T-helper 1 cell treated with Interleukin-12 subunit alpha and Interleukin-12 subunit beta and Interleukin-4 antibody, amounts not matched to agents 30 μg/mL and 1 μg/mL, for 36 hours (primary cell): Measurements from ENCODE around the gene TFAP2A.

ENCODE experiments used
- H3K27ac Mint-ChIP-seq: one replicate; pipeline ENCODE4 v1.8.0; 2021; ENCODE audit warnings: mild to moderate bottlenecking, mixed read lengths
- H3K27me3 Mint-ChIP-seq: one replicate; pipeline ENCODE4 v1.8.0; 2021; ENCODE audit warnings: low read depth, mixed read lengths
- H3K36me3 Mint-ChIP-seq: one replicate; pipeline ENCODE4 v1.8.0; 2021; ENCODE audit warnings: low read depth, mixed read lengths
- H3K4me1 Mint-ChIP-seq: one replicate; pipeline ENCODE4 v1.8.0; 2021; ENCODE audit warnings: low read depth, mixed read lengths
- H3K4me3 Mint-ChIP-seq: one replicate; pipeline ENCODE4 v1.8.0; 2021; ENCODE audit warnings: mild to moderate bottlenecking, moderate library complexity, mixed read lengths
- H3K9me3 Mint-ChIP-seq: one replicate; pipeline ENCODE4 v1.8.0; 2021; ENCODE audit warnings: mixed read lengths

Gene TFAP2A

GRCh38 chr6:10414756-10415616, at the start of gene TFAP2A:
Gene TFAP2A, minus strand, starts transcription at chr6:10415074. Its CDS starts 83 bp downstream, at chr6:10414991.
- Mint-ChIP-seq H3K4me1 (peaks cover 30% of the 10 kb centered on the region), H3K27ac (peak within 1 kb of the TSS; percentile 79), H3K27me3 (peaks cover 92% of the 10 kb centered on the region), H3K4me3 (peak within 1 kb of the TSS; percentile 85), H3K9me3 (peaks cover 12% of the 10 kb centered on the region), H3K36me3 (peaks cover 24% of the 10 kb centered on the region)

DNA sequence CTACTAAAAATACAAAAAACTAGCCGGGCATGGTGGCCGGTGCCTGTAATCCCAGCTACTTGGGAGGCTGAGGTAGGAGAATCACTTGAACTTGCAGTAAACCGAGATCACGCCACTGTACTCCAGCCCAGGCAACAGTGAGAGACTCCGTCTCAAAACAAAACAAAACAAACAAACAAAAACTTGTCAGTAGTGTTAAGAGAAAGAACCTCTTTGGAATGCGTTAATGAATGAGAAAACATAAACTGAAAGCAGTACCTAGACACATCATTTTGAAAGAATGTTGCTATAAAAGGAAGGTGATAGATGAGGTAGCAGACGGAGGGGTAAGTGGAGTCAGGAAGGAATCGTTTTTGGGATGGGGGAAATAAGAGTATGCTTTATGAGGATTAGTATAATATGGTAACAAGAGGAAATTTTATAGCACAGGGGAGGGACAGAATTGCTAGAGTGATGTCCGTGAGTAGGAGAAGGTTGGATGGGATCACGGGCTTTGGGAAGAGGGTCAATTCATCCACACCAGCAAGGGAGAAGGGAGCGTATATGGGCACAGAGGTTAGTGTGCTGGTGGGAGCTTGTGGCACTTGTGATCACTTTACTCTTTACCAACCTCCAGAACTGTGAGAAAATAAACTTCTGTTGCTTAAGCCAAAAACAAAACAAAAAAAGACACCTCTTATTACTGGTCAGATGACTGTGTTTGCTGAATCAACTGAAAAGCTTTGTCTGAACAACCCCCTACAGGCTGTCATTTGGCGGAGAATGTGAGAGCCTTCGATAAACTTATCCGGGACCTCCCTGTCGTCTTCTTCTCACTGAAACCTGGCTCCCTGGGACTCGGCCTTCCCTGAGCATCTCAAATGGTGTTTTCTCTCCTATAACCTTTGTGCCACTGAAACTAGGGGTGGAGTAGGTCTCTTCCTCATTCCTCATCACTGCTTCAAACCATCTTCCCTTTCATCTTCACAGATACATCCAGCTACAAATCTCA, 48.9 kb upstream of the TFAP2A start:
- H3K36me3 Mint-ChIP-seq, result no peaks in the 10 kb centered on the region
- no peaks in the 10 kb centered on the region for H3K9me3 Mint-ChIP-seq
- H3K4me1 Mint-ChIP-seq, result no peaks in the 10 kb centered on the region

GRCh38 chr6:10463040-10463439, 48.2 kb upstream of the TFAP2A start:
- no peak overlapping the region for H3K4me3 Mint-ChIP-seq
- no peaks in the 10 kb centered on the region for H3K4me1 Mint-ChIP-seq
- peaks cover 10% of the 10 kb centered on the region for H3K27me3 Mint-ChIP-seq
- H3K27ac Mint-ChIP-seq, result no peak overlapping the region
- H3K9me3 Mint-ChIP-seq, result no peaks in the 10 kb centered on the region
- no peaks in the 10 kb centered on the region for H3K36me3 Mint-ChIP-seq

More for the DNA sequence above, 48.9 kb upstream of the TFAP2A start:
- Mint-ChIP-seq H3K27ac (no peak overlapping the region), H3K27me3 (peaks cover 10% of the 10 kb centered on the region), H3K4me3 (no peak overlapping the region)

- Mint-ChIP-seq H3K27me3 (peaks cover 13% of the 10 kb centered on the region), H3K4me1 (no peaks in the 10 kb centered on the region), H3K4me3 (no peak overlapping the region), H3K36me3 (no peaks in the 10 kb centered on the region), H3K27ac (no peak overlapping the region), H3K9me3 (no peaks in the 10 kb centered on the region)
Observed at GRCh38 chr6:10461850-10462249, 47.0 kb upstream of the TFAP2A start.

GRCh38 chr6:10460096-10460495, 45.2 kb upstream of the TFAP2A start:
- Mint-ChIP-seq H3K4me3 (no peak overlapping the region), H3K4me1 (no peaks in the 10 kb centered on the region), H3K27me3 (peaks cover 13% of the 10 kb centered on the region), H3K9me3 (no peaks in the 10 kb centered on the region), H3K36me3 (no peaks in the 10 kb centered on the region), H3K27ac (no peak overlapping the region)

DNA sequence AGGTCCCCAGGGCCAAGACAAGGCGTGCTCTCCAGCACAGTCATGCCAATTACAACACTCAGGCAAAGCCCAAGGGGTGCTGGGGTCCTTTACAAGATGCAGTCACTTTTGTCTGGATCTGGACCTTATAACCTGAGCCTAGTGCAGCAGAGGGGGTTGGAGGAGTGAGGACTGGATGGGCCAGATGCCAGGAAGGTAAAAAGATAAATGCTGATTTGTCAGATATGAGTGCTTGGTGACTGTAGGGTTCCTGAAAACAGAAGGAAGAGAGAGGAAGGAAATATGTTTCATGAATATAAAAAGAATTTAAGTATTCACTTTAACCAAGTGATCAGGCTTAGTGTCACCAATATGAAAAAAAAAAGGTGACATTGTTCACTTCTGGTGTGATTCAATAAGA, 43.4 kb upstream of the TFAP2A start:
- Mint-ChIP-seq H3K27ac (no peak overlapping the region), H3K4me3 (no peak overlapping the region), H3K36me3 (no peaks in the 10 kb centered on the region), H3K9me3 (no peaks in the 10 kb centered on the region), H3K27me3 (peaks cover 13% of the 10 kb centered on the region), H3K4me1 (no peaks in the 10 kb centered on the region)

DNA sequence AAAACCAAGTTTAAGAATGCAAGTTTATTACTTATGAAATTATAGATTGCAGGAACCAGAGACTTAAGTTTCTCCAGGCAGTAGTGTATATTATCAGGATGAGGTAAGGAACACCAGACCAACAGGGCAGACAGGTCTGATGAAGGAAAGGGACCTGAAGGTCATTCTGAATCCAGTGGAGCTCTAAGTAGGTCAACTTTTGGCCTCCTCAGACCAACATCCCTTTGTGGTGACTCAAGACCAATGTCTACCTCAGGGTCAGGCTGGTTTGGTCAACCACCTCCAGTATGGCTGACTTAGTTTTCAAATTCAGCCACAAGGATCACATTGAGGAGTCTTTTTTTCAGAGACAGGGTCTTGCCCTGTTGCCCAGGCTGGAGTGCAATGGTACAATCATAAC, 38.7 kb upstream of the TFAP2A start:
- no peaks in the 10 kb centered on the region for H3K9me3 Mint-ChIP-seq
- H3K36me3 Mint-ChIP-seq, result no peaks in the 10 kb centered on the region
- H3K27me3 Mint-ChIP-seq, result peaks cover 6% of the 10 kb centered on the region
- no peaks in the 10 kb centered on the region for H3K4me1 Mint-ChIP-seq
- H3K27ac Mint-ChIP-seq, result no peak overlapping the region
- H3K4me3 Mint-ChIP-seq, result no peak overlapping the region

GRCh38 chr6:10451828-10452509, 37.1 kb upstream of the TFAP2A start:
- Mint-ChIP-seq H3K4me1 (no peaks in the 10 kb centered on the region), H3K27me3 (peaks cover 9% of the 10 kb centered on the region), H3K4me3 (no peak overlapping the region), H3K27ac (no peak overlapping the region), H3K36me3 (no peaks in the 10 kb centered on the region), H3K9me3 (no peaks in the 10 kb centered on the region)

DNA sequence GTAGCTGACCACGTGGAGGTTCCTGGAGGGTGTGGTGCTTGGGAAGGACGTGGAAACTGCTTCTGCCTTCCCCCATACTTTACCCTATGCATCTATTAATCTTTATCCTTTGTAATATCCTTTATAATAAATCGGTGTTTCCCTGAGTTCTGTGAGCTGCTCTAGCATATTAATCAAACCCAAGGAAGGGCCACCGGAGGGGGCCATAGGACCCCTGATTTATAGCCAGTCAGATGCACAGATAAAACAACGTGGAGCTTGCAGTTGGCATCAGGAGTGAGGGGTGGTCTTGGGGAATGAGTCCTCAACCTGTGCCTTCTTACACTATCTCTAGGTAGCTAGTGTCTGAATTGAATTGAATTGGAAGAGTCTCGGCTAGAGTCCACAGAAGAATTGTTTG, 36.5 kb upstream of the TFAP2A start:
- no peak overlapping the region for H3K27ac Mint-ChIP-seq
- H3K4me1 Mint-ChIP-seq, result no peaks in the 10 kb centered on the region
- H3K36me3 Mint-ChIP-seq, result no peaks in the 10 kb centered on the region
- H3K27me3 Mint-ChIP-seq, result peaks cover 9% of the 10 kb centered on the region
- H3K9me3 Mint-ChIP-seq, result no peaks in the 10 kb centered on the region
- no peak overlapping the region for H3K4me3 Mint-ChIP-seq

DNA sequence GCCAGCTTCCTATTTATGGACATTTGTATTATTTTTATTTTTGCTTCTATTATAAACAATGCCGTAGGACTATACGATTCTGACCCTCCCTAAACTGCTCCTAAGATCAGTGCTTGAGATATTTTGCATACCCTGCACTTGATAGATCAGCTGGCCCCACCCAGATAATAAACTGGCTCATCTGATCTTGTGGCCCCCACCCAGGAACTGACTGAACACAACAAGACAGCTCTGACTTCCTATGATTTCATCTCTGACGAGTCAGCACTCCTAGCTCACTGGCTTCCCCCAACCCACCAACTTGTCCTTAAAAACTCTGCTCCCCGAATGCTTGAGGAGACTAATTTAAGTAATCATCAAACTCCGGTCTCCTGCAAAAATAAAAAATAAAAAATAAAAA, 34.9 kb upstream of the TFAP2A start:
- H3K27ac Mint-ChIP-seq, result no peak overlapping the region
- no peaks in the 10 kb centered on the region for H3K9me3 Mint-ChIP-seq
- H3K36me3 Mint-ChIP-seq, result no peaks in the 10 kb centered on the region
- H3K27me3 Mint-ChIP-seq, result peaks cover 9% of the 10 kb centered on the region
- no peak overlapping the region for H3K4me3 Mint-ChIP-seq
- H3K4me1 Mint-ChIP-seq, result no peaks in the 10 kb centered on the region

GRCh38 chr6:10448096-10448495, 33.2 kb upstream of the TFAP2A start:
- Mint-ChIP-seq H3K27ac (no peak overlapping the region), H3K36me3 (no peaks in the 10 kb centered on the region), H3K4me1 (no peaks in the 10 kb centered on the region), H3K4me3 (no peak overlapping the region), H3K9me3 (no peaks in the 10 kb centered on the region), H3K27me3 (peaks cover 9% of the 10 kb centered on the region)

- Mint-ChIP-seq H3K4me3 (no peak overlapping the region), H3K9me3 (peaks cover 2% of the 10 kb centered on the region), H3K4me1 (no peaks in the 10 kb centered on the region), H3K27ac (no peak overlapping the region), H3K36me3 (no peaks in the 10 kb centered on the region), H3K27me3 (peaks cover 11% of the 10 kb centered on the region)
Observed at GRCh38 chr6:10446548-10446947, 31.7 kb upstream of the TFAP2A start.

DNA sequence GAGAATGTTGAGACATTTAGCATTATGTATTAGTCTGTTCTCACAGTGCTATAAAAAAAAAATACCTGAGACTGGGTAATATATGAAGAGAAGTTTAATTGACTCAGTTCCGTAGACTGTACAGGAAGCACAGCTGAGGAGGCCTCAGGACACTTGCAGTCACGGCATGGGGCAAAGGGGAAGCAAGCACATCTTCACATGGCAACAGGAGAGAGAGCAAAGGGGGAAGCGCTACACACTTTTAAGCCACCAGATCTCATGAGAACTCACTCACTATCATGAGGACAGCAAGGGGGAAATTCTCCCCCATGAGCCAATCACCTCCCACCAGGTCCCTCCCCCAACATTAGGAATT, 26.8 kb upstream of the TFAP2A start:
- no peaks in the 10 kb centered on the region for H3K4me1 Mint-ChIP-seq
- peaks cover 4% of the 10 kb centered on the region for H3K9me3 Mint-ChIP-seq
- H3K36me3 Mint-ChIP-seq, result no peaks in the 10 kb centered on the region
- H3K27ac Mint-ChIP-seq, result no peak overlapping the region
- no peak overlapping the region for H3K4me3 Mint-ChIP-seq
- peaks cover 3% of the 10 kb centered on the region for H3K27me3 Mint-ChIP-seq

GRCh38 chr6:10441004-10441654, 26.3 kb upstream of the TFAP2A start:
- peaks cover 3% of the 10 kb centered on the region for H3K27me3 Mint-ChIP-seq
- H3K36me3 Mint-ChIP-seq, result no peaks in the 10 kb centered on the region
- no peak overlapping the region for H3K4me3 Mint-ChIP-seq
- H3K4me1 Mint-ChIP-seq, result no peaks in the 10 kb centered on the region
- no peak overlapping the region for H3K27ac Mint-ChIP-seq
- peaks cover 4% of the 10 kb centered on the region for H3K9me3 Mint-ChIP-seq
